Endothelial cell of umbilical vein (primary cell): ENCODE measurements around the gene ARL11. TPM values are rescaled to one million over a fixed set of nuclear protein-coding genes. Genes with fewer than 3 reads are reported as not detected.

Source experiments
- BruUV-seq: library from RNA; stranded (reverse); fragments of 400-500 nt; replicated peaks from 2 replicates; lab custom pipeline; 2021; lab: Mats Ljungman, UMichigan
- CTCF ChIA-PET: fragments of 300-600, 350-600 bp; sonication (Branson Sonifier 250); formaldehyde crosslinking; loops from one replicate; lab custom pipeline; 2021; ENCODE audit warnings: antibody characterized with exemption, inconsistent platforms; lab: Charles Lee
- POLR2A ChIA-PET: fragments of 300-600, 350-600 bp; sonication (Branson Sonifier 250); formaldehyde crosslinking; loops from one replicate; lab custom pipeline; 2021; ENCODE audit warnings: antibody characterized with exemption, inconsistent platforms; lab: Charles Lee
- DNase-seq: peaks from one replicate; pipeline ENCODE4 v3.0.0-alpha.2; 2011; ENCODE audit warnings: low read depth, low spot score
- FAIRE-seq: peaks from 2 replicates; lab custom pipeline; 2011; peaks lifted over from hg19 to GRCh38; lab: Jason Lieb, UNC
- H2AFZ ChIP-seq: 2 replicates; pipeline ENCODE4 v1.6.0; 2012; ENCODE audit warnings: low read depth, low read length, control low read depth, inconsistent platforms
- H3K27ac ChIP-seq: 2 replicates; pipeline ENCODE4 v1.5.1; 2011; ENCODE audit warnings: low read depth, mild to moderate bottlenecking, control low read depth, low read length, moderate library complexity; ENCODE audit not compliant: insufficient read depth
- H3K27me3 ChIP-seq, 2 experiments: 2 replicates each; pipeline versions ENCODE4 v1.6.0 to v1.6.1; 2011; ENCODE audit warnings: low read length in 2 of 2, mixed read lengths in 1 of 2; ENCODE audit not compliant: control insufficient read depth in 2 of 2, insufficient read depth in 2 of 2
- H3K36me3 ChIP-seq, 2 experiments: 2 replicates in 1 of 2; 3 replicates in 1 of 2; pipeline ENCODE4 v1.5.1; 2011; ENCODE audit warnings: low read length in 2 of 2, mild to moderate bottlenecking in 1 of 2, moderate library complexity in 1 of 2; ENCODE audit not compliant: control insufficient read depth in 2 of 2, insufficient read depth in 2 of 2; ENCODE audit errors: extremely low read depth in 1 of 2
- H3K4me1 ChIP-seq: 3 replicates; pipeline ENCODE4 v1.5.1; 2011; ENCODE audit warnings: mild to moderate bottlenecking, low read length; ENCODE audit not compliant: control insufficient read depth, insufficient read depth; ENCODE audit errors: extremely low read depth
- H3K4me2 ChIP-seq: 2 replicates; pipeline ENCODE4 v1.6.1; 2011; ENCODE audit warnings: low read length, control low read depth, mixed read lengths; ENCODE audit not compliant: insufficient read depth
- H3K4me3 ChIP-seq, 3 experiments: fragments of 200-600 bp in 1 of 3; sonication (generic), shearing (Covaris generic) in 1 of 3; replicated peaks in 1 of 3; 2 replicates each; pipeline ENCODE4 v1.5.1; 2011 to 2016; ENCODE audit warnings: control low read depth in 3 of 3, low read length in 3 of 3, mild to moderate bottlenecking in 2 of 3, inconsistent platforms in 1 of 3, low read depth in 1 of 3, moderate library complexity in 1 of 3; ENCODE audit not compliant: insufficient read depth in 1 of 3
- H3K79me2 ChIP-seq: 2 replicates; pipeline ENCODE4 v1.6.0; 2012; ENCODE audit warnings: low read length, inconsistent platforms; ENCODE audit not compliant: control insufficient read depth, insufficient read depth
- H3K9ac ChIP-seq: replicated peaks from 2 replicates; pipeline ENCODE3; 2011; ENCODE audit warnings: low read length, control low read depth; ENCODE audit not compliant: insufficient read depth; ENCODE audit errors: extremely low read depth
- H3K9me1 ChIP-seq: replicated peaks from 3 replicates; pipeline ENCODE4 v1.6.0; 2011; ENCODE audit warnings: mild to moderate bottlenecking, low read length; ENCODE audit not compliant: control insufficient read depth, insufficient read depth; ENCODE audit errors: extremely low read depth
- H3K9me3 ChIP-seq: replicated peaks from 2 replicates; pipeline ENCODE4 v1.5.1; 2012; ENCODE audit warnings: low read length, inconsistent platforms; ENCODE audit not compliant: control insufficient read depth, insufficient read depth
- H4K20me1 ChIP-seq: replicated peaks from 2 replicates; pipeline ENCODE3; 2011; ENCODE audit warnings: mild to moderate bottlenecking, low read length; ENCODE audit not compliant: control insufficient read depth, insufficient read depth; ENCODE audit errors: extremely low read depth
- CTCF ChIP-seq, 2 donors: IDR thresholded peaks; 1 replicate in 1 of 2; 2 replicates in 1 of 2; pipeline ENCODE4 v1.5.1; 2011; ENCODE audit warnings: low read length in 2 of 2, mild to moderate bottlenecking in 2 of 2, moderate library complexity in 2 of 2, control low read depth in 1 of 2, inconsistent platforms in 1 of 2, low read depth in 1 of 2; ENCODE audit not compliant: insufficient read depth in 1 of 2; ENCODE audit errors: extremely low read depth in 1 of 2
- EZH2 ChIP-seq: IDR thresholded peaks from 2 replicates; pipeline ENCODE4 v1.6.1; 2012; ENCODE audit warnings: borderline replicate concordance, low read depth, mild to moderate bottlenecking, moderate library complexity, low read length, inconsistent platforms; ENCODE audit not compliant: severe bottlenecking
- FOS ChIP-seq: IDR thresholded peaks from 2 replicates; pipeline ENCODE4 v1.6.1; 2011; ENCODE audit warnings: mild to moderate bottlenecking, low read length, moderate library complexity, borderline replicate concordance; ENCODE audit not compliant: insufficient read depth
- GATA2 ChIP-seq: IDR thresholded peaks from 2 replicates; pipeline ENCODE4 v1.7.0; 2011; ENCODE audit warnings: low read depth, mild to moderate bottlenecking, moderate library complexity, mixed read lengths, low read length; ENCODE audit not compliant: insufficient read length, insufficient read depth
- JUN ChIP-seq: IDR thresholded peaks from 2 replicates; pipeline ENCODE4 v1.6.1; 2011; ENCODE audit warnings: borderline replicate concordance, low read depth; ENCODE audit not compliant: insufficient read length, insufficient read depth
- MAX ChIP-seq: IDR thresholded peaks from 2 replicates; pipeline ENCODE4 v1.6.1; 2011; ENCODE audit not compliant: insufficient read depth, insufficient read length
- MYC ChIP-seq: IDR thresholded peaks from one replicate; pipeline ENCODE4 v1.6.1; 2011; ENCODE audit warnings: mild to moderate bottlenecking, low read depth, low read length
- POLR2A ChIP-seq: IDR thresholded peaks from 2 replicates; pipeline ENCODE4 v1.6.1; 2012; ENCODE audit warnings: low read depth, mild to moderate bottlenecking, control low read depth, low read length
- POLR2AphosphoS5 ChIP-seq: IDR thresholded peaks from 2 replicates; pipeline ENCODE4 v1.6.1; 2012; ENCODE audit warnings: low read depth, mild to moderate bottlenecking, control low read depth, low read length, moderate library complexity; ENCODE audit not compliant: insufficient read depth
- dilution Hi-C: fragments of 300-500 bp; cut with MboI; formaldehyde crosslinking; loops from one replicate; pipeline ENCODE4 v1.15.0; 2019; ENCODE audit warnings: low sequenced_read_pairs; ENCODE audit not compliant: extremely low pct_ligation_motif_present
- intact Hi-C: fragments of 100-400 bp; cut with micrococcal nuclease; formaldehyde crosslinking; loops from one replicate; pipeline ENCODE4 v1.10.0; 2022
- polyA plus RNA-seq, 4 experiments: library from polyadenylated mRNA; depleted of rRNA in 3 of 4; stranded (reverse) in 3 of 4; unstranded in 1 of 4; fragments of >200 nt; gene quantifications; 2 replicates each; pipeline versions ENCODE4 v1.2.1 to v1.2.3, GENCODE V29; 2011 to 2012; ENCODE audit warnings: missing spikeins in 1 of 4
- total RNA-seq: library from RNA; stranded (reverse); gene quantifications from 2 replicates; pipeline ENCODE4 v1.2.3, GENCODE V29; 2021

The ARL11 gene
- total and polyA plus RNA-seq, 2 donors (not counting 3 experiments of a cell fraction or from before 2014, with no cell fraction given) = 0.06 to 0.20 TPM

- H3K4me1 ChIP-seq = peaks cover 7% of the 10 kb centered on the region
- peaks cover 0 to 5% of the 10 kb centered on the region in 2 experiments for H3K36me3 ChIP-seq
- peaks cover 14% of the 10 kb centered on the region for H3K79me2 ChIP-seq
- TF ChIP-seq JUN = no peak
- TF ChIP-seq GATA2 = no peak
- TF ChIP-seq CTCF (IDR thresholded peaks at IDR 0.05; ENCODE audit: extremely low read depth in 1 of 2, insufficient read depth in 1 of 2, low read depth in 1 of 2, low read length in 2 of 2) = no peak
- TF ChIP-seq MYC = no peak
- TF ChIP-seq POLR2AphosphoS5 = no peak
- no peak for TF ChIP-seq FOS
- TF ChIP-seq EZH2 = no peak
- TF ChIP-seq POLR2A = no peak
- TF ChIP-seq MAX = no peak
- POLR2A ChIA-PET = no interaction called here
- DNase-seq = no peak
- no peaks in the 10 kb centered on the region for H3K9me1 ChIP-seq
- no peaks in the 10 kb centered on the region for H4K20me1 ChIP-seq
- no peak overlapping the region for H3K27ac ChIP-seq
- CTCF ChIA-PET = no interaction called here
- intact Hi-C loops = no loop called here
- no peak overlapping the region for H3K9ac ChIP-seq
- no peaks in the 10 kb centered on the region for H3K9me3 ChIP-seq
- no peak overlapping the region for H2AFZ ChIP-seq
- H3K27me3 ChIP-seq = no peaks in the 10 kb centered on the region
- FAIRE-seq = no peak
- dilution Hi-C loops = no loop called here
- BruUV-seq = no TSS peak
- H3K4me3 ChIP-seq = no peak overlapping the region
- no peak overlapping the region for H3K4me2 ChIP-seq
Observed at GRCh38 chr13:49579501-49579900, 48.8 kb upstream of the ARL11 start.
